H1 (cell line): ENCODE results near the gene PFN3. TPM values are rescaled to one million over a fixed set of nuclear protein-coding genes. Genes with fewer than 3 reads are reported as not detected.

Experiments
- CHD7 ChIP-seq: fragments of 300-600 bp; sonication (generic); IDR thresholded peaks from 2 replicates; pipeline ENCODE4 v1.7.1; 2012; ENCODE audit warnings: low read length, moderate library complexity, mild to moderate bottlenecking, inconsistent platforms; ENCODE audit not compliant: insufficient replicate concordance
- RAD21 ChIP-seq, 2 experiments: IDR thresholded peaks in 1 of 2; conservative IDR thresholded peaks in 1 of 2; 2 replicates each; pipeline ENCODE4 v1.6.1; 2011; ENCODE audit warnings: low read depth in 2 of 2, low read length in 2 of 2, improper control_type of control experiment in 1 of 2, inconsistent platforms in 1 of 2, mild to moderate bottlenecking in 1 of 2, moderate library complexity in 1 of 2
- SIN3A ChIP-seq, 2 experiments: IDR thresholded peaks in 1 of 2; conservative IDR thresholded peaks in 1 of 2; 2 replicates each; pipeline ENCODE4 v1.6.1; 2011 to 2012; ENCODE audit warnings: low read length in 2 of 2, improper control_type of control experiment in 1 of 2, low read depth in 1 of 2, mild to moderate bottlenecking in 1 of 2
- polyA plus RNA-seq, 7 experiments: library from polyadenylated mRNA; depleted of rRNA in 3 of 7; stranded (reverse) in 5 of 7; unstranded in 2 of 7; fragments of >200 nt in 5 of 7; fragments of 200-250 nt in 2 of 7; gene quantifications; 1 replicate in 5 of 7; 2 replicates in 1 of 7; 4 replicates in 1 of 7; pipeline versions ENCODE4 v1.2.1 to v1.2.3, GENCODE V29; 2011 to 2013; ENCODE audit warnings: missing spikeins in 2 of 7, mixed read lengths in 2 of 7
- total RNA-seq: library from RNA; stranded (reverse); fragmentation: NEBNext Ultra II Directional; extraction: Animal tissue kit (Norgen Biotek cat#: 25700); gene quantifications from 2 replicates; pipeline ENCODE4 v1.2.1, GENCODE V29; 2021

PFN3 gene
- total and polyA plus RNA-seq, 2 of the 8 experiments (the other 6 are each of a cell fraction or from before 2014, with no cell fraction given): not detected

GRCh38 chr5:177393990-177394389 lies 6.5 kb downstream of the PFN3 start (continued):
- TF ChIP-seq CHD7 (no peak), RAD21 (IDR thresholded peaks at IDR 0.05 in 1 of 2, conservative IDR thresholded peaks at IDR 0.05 in 1 of 2; ENCODE audit: low read depth in 2 of 2, low read length in 2 of 2) (no peak), SIN3A (conservative IDR thresholded peaks at IDR 0.05 in 1 of 2, IDR thresholded peaks at IDR 0.05 in 1 of 2; ENCODE audit: low read depth in 1 of 2, low read length in 2 of 2) (no peak)
